HL-60 (cell line): ENCODE data around the gene FAM53A.

ENCODE experiments used
- DNase-seq, 2 experiments: peaks; one replicate each; pipeline ENCODE4 v3.0.0-alpha.2; 2010 to 2020; ENCODE audit warnings: low read depth in 1 of 2, low spot score in 1 of 2
- H3K27ac ChIP-seq: fragments of 250-450 bp; sonication (Bioruptor Pico); replicated peaks from 2 replicates; pipeline ENCODE4 v1.5.1; 2020; ENCODE audit warnings: mild to moderate bottlenecking, moderate library complexity
- H3K27me3 ChIP-seq: fragments of 250-450 bp; sonication (Bioruptor Pico); 2 replicates; pipeline ENCODE4 v1.5.1; 2021; ENCODE audit warnings: mild to moderate bottlenecking, moderate library complexity; ENCODE audit not compliant: insufficient read depth, poor library complexity, severe bottlenecking
- H3K4me3 ChIP-seq: replicated peaks from 2 replicates; pipeline ENCODE4 v1.5.1; 2011; ENCODE audit warnings: mild to moderate bottlenecking, control low read depth, low read length; ENCODE audit not compliant: insufficient read depth
- CTCF ChIP-seq: IDR thresholded peaks from one replicate; pipeline ENCODE4 v1.5.1; 2011; ENCODE audit warnings: low read length, control low read depth, inconsistent platforms; ENCODE audit not compliant: insufficient read depth
- GABPA ChIP-seq: IDR thresholded peaks from 2 replicates; pipeline ENCODE4 v1.6.1; 2012; ENCODE audit warnings: low read depth
- POLR2AphosphoS5 ChIP-seq: IDR thresholded peaks from 2 replicates; pipeline ENCODE4 v1.6.1; 2012; ENCODE audit warnings: low read depth
- REST ChIP-seq: IDR thresholded peaks from 2 replicates; pipeline ENCODE4 v1.6.1; 2012; ENCODE audit warnings: low read depth; ENCODE audit not compliant: insufficient replicate concordance
- SPI1 ChIP-seq: IDR thresholded peaks from 2 replicates; pipeline ENCODE4 v1.6.1; 2012; ENCODE audit warnings: low read depth, mild to moderate bottlenecking, borderline replicate concordance

Gene FAM53A

GRCh38 chr4:1631136-1631535 lies 53.0 kb downstream of the FAM53A start:
- no peak for TF ChIP-seq SPI1
- TF ChIP-seq REST, result no peak
- TF ChIP-seq POLR2AphosphoS5, result no peak
- TF ChIP-seq GABPA, result no peak
- no peak for TF ChIP-seq CTCF
- H3K4me3 ChIP-seq, result no peak overlapping the region
- H3K27me3 ChIP-seq, result peaks cover 6% of the 10 kb centered on the region
- no peak for DNase-seq
- H3K27ac ChIP-seq, result no peak overlapping the region

- H3K27me3 ChIP-seq, result peaks cover 6% of the 10 kb centered on the region
- DNase-seq, result no peak
- TF ChIP-seq POLR2AphosphoS5, result no peak
- TF ChIP-seq CTCF, result no peak
- no peak overlapping the region for H3K4me3 ChIP-seq
- H3K27ac ChIP-seq, result no peak overlapping the region
Measured at GRCh38 chr4:1630266-1630665, 53.8 kb downstream of the FAM53A start.

- Histone ChIP-seq H3K27me3 (peaks cover 6% of the 10 kb centered on the region), H3K4me3 (no peak overlapping the region), H3K27ac (no peak overlapping the region)
- no peak for DNase-seq
- TF ChIP-seq GABPA, result no peak
- TF ChIP-seq CTCF, result no peak
- no peak for TF ChIP-seq SPI1
- TF ChIP-seq POLR2AphosphoS5, result no peak
- no peak for TF ChIP-seq REST
Measured at GRCh38 chr4:1629699-1630083, 54.4 kb downstream of the FAM53A start.

- TF ChIP-seq POLR2AphosphoS5 (no peak), CTCF (peak; percentile 76), SPI1 (no peak), GABPA (no peak), REST (no peak)
- DNase-seq, result peak in 1 of 2 experiments; percentile 45
- no peak overlapping the region for H3K27ac ChIP-seq
- peaks cover 6% of the 10 kb centered on the region for H3K27me3 ChIP-seq
- H3K4me3 ChIP-seq, result no peak overlapping the region
Measured at GRCh38 chr4:1628892-1629698, 55.0 kb downstream of the FAM53A start.
